Mesothelial cell of epicardium (in vitro differentiated cells): Measurements from ENCODE around the gene MTHFR. TPM values are rescaled to one million over a fixed set of nuclear protein-coding genes. Genes with fewer than 3 reads are reported as not detected.

ENCODE experiments used
- DNase-seq, 2 experiments: peaks; one replicate each; pipeline ENCODE4 v3.0.0; 2021; ENCODE audit warnings: low spot score in 2 of 2; ENCODE audit not compliant: unreplicated experiment in 2 of 2
- H3K27ac Mint-ChIP-seq: 2 replicates; pipeline ENCODE4 v1.8.0; 2021; ENCODE audit warnings: mixed read lengths
- H3K27me3 Mint-ChIP-seq: 2 replicates; pipeline ENCODE4 v1.8.0; 2021; ENCODE audit warnings: low read depth, mixed read lengths
- H3K36me3 Mint-ChIP-seq: 2 replicates; pipeline ENCODE4 v1.8.0; 2021; ENCODE audit warnings: mixed read lengths
- H3K4me1 Mint-ChIP-seq: 2 replicates; pipeline ENCODE4 v1.8.0; 2021; ENCODE audit warnings: mixed read lengths
- H3K4me3 Mint-ChIP-seq: 2 replicates; pipeline ENCODE4 v1.8.0; 2021; ENCODE audit warnings: mild to moderate bottlenecking, moderate library complexity, mixed read lengths
- H3K9me3 Mint-ChIP-seq: 2 replicates; pipeline ENCODE4 v1.8.0; 2021; ENCODE audit warnings: mixed read lengths
- total RNA-seq: library from RNA; stranded (reverse); gene quantifications from 3 replicates; pipeline ENCODE4 v1.2.1, GENCODE V29; 2021
- TF ChIP-seq, protein P1 (sequence below): fragments of 200-600 bp; sonication (generic); IDR thresholded peaks from one replicate; pipeline ENCODE4 v1.5.0; 2021; ENCODE audit warnings: antibody characterized with exemption; ENCODE audit not compliant: unreplicated experiment

The MTHFR gene
- total RNA-seq, 1 donor from 2014 or later: 39.2 TPM

DNA sequence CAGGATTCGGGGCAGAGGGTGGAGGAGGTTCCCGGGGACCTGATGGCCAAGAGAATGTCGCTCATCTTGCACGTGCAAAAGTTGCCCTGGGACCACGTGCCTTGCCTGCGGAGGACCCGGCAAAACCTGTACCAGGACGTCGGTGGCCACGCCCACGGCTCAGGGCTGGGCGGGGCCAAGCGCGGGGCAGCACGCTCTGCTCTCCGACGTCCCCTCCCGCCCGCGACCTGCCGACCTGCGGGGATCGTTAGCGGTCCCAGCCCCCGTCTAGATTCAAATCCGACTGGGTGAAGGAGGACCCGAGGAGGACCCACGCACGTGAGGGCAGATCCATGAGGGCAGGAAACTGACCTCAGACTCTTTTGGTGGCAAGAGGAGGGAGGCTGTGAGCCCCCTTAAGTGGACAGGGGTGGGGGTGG, 43.8 kb downstream of the MTHFR start, which contains the start of gene C1orf167:
Gene C1orf167, plus strand, starts transcription at position 206 of the 419 bp plus-strand sequence. CDS start 2,208 bp downstream, outside the sequence.
- peaks cover 36% of the 10 kb centered on the region for H3K27me3 Mint-ChIP-seq

DNA sequence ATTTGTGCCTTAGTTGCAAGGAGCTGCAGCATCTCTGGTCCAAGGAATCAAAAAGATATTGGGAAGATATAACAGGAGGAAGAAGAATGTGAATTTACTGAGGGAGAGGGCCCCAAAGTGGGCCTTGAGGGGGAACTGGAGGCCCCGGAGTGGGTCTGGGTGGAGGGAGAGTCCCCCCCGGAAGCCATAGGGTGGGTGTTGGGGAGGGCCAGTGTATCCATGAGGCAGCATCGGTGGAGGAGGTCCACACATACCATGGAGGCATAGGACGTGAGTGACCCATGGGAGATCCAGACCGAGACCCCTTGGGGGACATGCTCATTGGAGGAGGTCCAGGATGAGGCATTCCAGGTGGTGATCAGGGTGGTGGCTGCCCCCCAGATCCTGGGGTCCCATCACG, 44.5 kb downstream of the MTHFR start:
- Mint-ChIP-seq H3K27me3 (peaks cover 36% of the 10 kb centered on the region), H3K36me3 (peaks cover 4% of the 10 kb centered on the region), H3K4me1 (peaks cover 2% of the 10 kb centered on the region), H3K27ac (no peak overlapping the region), H3K4me3 (no peak overlapping the region), H3K9me3 (peaks cover 8% of the 10 kb centered on the region)
- DNase-seq: no peak
- TF ChIP-seq, protein P1, sequence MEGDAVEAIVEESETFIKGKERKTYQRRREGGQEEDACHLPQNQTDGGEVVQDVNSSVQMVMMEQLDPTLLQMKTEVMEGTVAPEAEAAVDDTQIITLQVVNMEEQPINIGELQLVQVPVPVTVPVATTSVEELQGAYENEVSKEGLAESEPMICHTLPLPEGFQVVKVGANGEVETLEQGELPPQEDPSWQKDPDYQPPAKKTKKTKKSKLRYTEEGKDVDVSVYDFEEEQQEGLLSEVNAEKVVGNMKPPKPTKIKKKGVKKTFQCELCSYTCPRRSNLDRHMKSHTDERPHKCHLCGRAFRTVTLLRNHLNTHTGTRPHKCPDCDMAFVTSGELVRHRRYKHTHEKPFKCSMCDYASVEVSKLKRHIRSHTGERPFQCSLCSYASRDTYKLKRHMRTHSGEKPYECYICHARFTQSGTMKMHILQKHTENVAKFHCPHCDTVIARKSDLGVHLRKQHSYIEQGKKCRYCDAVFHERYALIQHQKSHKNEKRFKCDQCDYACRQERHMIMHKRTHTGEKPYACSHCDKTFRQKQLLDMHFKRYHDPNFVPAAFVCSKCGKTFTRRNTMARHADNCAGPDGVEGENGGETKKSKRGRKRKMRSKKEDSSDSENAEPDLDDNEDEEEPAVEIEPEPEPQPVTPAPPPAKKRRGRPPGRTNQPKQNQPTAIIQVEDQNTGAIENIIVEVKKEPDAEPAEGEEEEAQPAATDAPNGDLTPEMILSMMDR: no peak

More for the DNA sequence above, 43.8 kb downstream of the MTHFR start, which contains the start of gene C1orf167:
- no peak within 1 kb of the TSS for H3K27ac Mint-ChIP-seq
- no peak for DNase-seq
- H3K36me3 Mint-ChIP-seq: peaks cover under 1% of the 10 kb centered on the region
- TF ChIP-seq, protein P1: no peak
- no peak within 1 kb of the TSS for H3K4me3 Mint-ChIP-seq
- H3K4me1 Mint-ChIP-seq: peaks cover 2% of the 10 kb centered on the region
- peaks cover 3% of the 10 kb centered on the region for H3K9me3 Mint-ChIP-seq

GRCh38 chr1:11759791-11760190, 46.0 kb downstream of the MTHFR start:
- TF ChIP-seq, protein P1: no peak
- no peak for DNase-seq
- Mint-ChIP-seq H3K9me3 (peaks cover 13% of the 10 kb centered on the region), H3K36me3 (peaks cover 4% of the 10 kb centered on the region), H3K4me1 (peaks cover 2% of the 10 kb centered on the region), H3K27ac (no peak overlapping the region), H3K4me3 (no peak overlapping the region), H3K27me3 (peaks cover 36% of the 10 kb centered on the region)

DNA sequence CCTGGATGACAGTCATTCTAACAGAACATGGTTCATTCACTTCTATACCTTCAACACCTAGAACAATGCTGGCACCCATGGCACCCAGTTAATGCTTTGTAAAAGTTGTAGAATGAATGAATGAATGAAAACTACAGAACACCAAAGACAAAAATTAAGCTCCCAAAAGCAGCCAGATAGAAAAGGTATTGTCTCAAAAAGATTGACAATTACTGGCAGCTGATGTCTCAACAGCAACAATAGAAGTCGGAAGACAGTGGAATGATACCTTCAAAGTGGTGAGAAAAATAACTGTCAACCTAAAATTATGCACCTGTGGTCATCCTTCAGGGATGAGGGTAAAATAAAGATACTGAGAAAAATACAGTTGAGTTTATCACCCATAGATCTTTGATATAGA, 48.7 kb downstream of the MTHFR start:
- Mint-ChIP-seq H3K4me3 (no peak overlapping the region), H3K36me3 (peaks cover 4% of the 10 kb centered on the region), H3K4me1 (peaks cover 6% of the 10 kb centered on the region), H3K27me3 (peaks cover 24% of the 10 kb centered on the region), H3K9me3 (peaks cover 13% of the 10 kb centered on the region), H3K27ac (no peak overlapping the region)
- DNase-seq: no peak
- TF ChIP-seq, protein P1: no peak

GRCh38 chr1:11753555-11754208, 52.1 kb downstream of the MTHFR start:
- peaks cover 3% of the 10 kb centered on the region for H3K27me3 Mint-ChIP-seq
- H3K4me1 Mint-ChIP-seq: peaks cover 6% of the 10 kb centered on the region
- no peak overlapping the region for H3K4me3 Mint-ChIP-seq
- TF ChIP-seq, protein P1: no peak
- DNase-seq: no peak
- H3K9me3 Mint-ChIP-seq: peaks cover 13% of the 10 kb centered on the region
- H3K27ac Mint-ChIP-seq: no peak overlapping the region
- H3K36me3 Mint-ChIP-seq: peaks cover 4% of the 10 kb centered on the region
